Skin of body (tissue), 2 donors: Measurements from ENCODE around the gene DDAH2. TPM values are rescaled to one million over a fixed set of nuclear protein-coding genes. Genes with fewer than 3 reads are reported as not detected.
A peak's percentile ranks its signal among the peaks of the same experiment; 100 is the strongest.

Experiments
- DNase-seq: peaks from one replicate; lab custom pipeline; 2025; lab: John Stamatoyannopoulos, UW
- total RNA-seq: library from RNA; depleted of rRNA; stranded (reverse); fragments of >200 nt; gene quantifications from one replicate; pipeline ENCODE4 v1.2.3, GENCODE V29; 2014

Gene DDAH2
- total RNA-seq, 1 donor from 2014 or later, result 62.2 TPM

DNA sequence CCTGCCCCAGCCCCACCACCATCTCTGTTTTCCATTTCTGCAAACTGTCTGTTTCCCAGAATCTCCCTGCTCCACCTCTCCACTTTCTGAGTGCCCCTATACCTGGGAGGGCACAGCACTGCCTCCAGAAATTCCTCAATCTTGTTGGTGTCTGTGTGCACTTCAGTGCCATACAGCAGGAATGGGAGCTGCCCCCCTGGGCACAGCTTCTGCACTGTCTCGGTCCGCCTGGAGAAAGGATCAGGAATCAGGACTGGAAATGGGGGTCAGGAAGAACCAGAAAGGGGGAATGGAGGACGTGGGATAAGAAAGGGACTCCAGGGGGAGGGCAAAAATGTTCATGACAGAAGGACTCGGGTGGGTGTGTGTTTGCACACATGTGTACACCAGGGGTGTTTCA lies 4.6 kb upstream of the DDAH2 start:
- DNase-seq, result no peak

- no peak for DNase-seq
Measured at GRCh38 chr6:31732029-31732428, 2.9 kb upstream of the DDAH2 start.

- no peak for DNase-seq
Measured at GRCh38 chr6:31730631-31731086, 1.6 kb upstream of the DDAH2 start.

DNA sequence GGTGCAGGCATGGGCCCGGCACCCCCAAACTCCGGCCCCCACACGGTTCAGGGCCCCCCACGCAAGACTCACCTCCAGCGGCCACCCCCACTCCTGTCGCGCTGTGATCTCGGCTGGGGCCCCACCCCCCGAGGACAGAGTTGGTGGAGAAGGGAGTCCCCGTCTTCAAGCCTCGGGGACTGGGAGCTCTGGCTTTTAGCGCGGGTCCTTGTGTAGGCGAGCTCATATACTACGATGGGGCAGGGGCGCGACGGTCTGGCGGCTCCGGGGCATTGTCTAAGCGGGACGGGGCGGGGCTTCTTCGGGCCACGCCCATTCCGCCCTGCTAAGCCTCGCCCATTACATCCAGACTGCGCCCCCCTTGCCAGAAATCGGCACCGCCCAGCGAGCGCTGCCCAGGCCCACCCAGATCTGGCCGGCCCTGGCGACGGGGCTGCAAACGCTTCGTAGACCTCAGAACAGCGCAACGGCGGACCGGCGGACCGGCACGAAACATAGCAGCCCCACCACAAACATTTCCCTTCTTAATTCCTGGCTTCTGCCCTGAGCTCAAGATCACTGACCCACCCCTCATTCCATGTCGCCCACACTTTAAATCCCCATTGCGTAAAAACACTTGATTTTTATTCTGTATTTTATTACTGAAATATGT lies 1.0 kb upstream of the DDAH2 start:
- DNase-seq, result peak; percentile 92

DNA sequence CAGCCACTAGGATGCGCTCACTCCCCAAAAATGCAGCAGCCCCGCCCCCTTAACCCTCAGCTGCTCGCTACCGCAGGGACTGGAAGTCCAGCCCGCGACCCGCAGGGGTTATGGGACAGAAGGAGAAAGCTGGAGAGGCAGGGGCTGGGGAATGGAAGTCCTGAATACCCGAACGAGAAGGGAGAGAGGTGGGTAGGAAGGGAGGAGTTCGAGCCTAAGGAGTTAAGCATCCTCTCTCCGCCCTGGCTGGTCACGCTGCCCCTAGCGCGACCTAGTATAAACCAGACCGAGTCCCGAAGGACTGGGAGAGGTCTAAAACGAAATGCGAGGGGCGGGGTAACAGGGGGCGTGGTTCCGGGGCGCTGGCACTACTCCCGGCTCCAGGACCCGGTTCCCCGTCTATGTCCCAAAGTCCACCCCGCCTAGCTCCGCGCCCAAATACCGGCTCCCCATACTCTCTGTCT lies 448 bp upstream of the DDAH2 start:
- peak; percentile 84 for DNase-seq

DNA sequence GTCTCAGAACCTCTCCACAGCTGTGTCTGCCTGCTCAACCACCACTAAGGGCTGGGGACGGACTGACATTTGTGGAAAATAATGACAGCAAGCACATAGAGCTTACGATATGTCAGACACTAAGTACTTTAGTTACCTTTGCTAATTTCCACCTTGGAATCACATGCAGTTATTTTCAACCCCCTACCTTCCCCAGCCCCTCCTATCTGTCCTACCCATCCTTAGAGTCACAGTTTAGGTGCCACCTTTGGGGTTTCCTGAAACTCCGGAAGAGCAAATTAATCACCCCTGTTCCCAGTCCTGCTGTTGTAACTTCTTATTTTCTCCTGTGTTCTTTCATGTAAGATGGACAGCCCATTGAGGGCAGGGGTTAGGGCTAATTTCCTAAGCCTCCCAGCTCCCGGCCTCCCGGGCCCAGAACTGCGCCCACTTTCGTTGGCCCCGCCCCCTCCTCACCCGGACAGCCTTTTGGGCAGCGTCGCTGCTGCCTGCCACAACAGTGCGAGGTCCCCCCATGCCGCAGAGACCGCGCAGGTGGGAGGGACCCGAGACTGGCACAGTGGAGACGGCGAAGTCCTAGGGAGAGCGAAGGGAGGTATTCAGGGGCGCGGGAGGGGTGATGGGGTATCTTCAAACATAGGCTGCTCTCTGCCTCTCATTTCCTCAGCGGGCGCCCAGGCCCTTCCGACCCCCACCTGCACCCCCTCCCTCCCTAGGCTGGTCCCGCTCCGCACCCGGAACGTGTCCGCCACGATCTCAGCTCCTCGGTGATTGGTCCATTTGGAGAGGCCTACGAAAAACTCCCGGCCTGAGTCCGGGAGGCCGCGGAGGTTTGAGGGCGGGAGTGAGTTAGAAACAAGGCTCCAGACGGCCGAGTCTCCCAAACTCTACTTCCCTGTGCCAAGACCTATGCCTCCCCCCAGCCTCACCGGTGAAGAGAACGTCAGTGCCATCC lies 1.1 kb downstream of the DDAH2 start:
- no peak for DNase-seq

DNA sequence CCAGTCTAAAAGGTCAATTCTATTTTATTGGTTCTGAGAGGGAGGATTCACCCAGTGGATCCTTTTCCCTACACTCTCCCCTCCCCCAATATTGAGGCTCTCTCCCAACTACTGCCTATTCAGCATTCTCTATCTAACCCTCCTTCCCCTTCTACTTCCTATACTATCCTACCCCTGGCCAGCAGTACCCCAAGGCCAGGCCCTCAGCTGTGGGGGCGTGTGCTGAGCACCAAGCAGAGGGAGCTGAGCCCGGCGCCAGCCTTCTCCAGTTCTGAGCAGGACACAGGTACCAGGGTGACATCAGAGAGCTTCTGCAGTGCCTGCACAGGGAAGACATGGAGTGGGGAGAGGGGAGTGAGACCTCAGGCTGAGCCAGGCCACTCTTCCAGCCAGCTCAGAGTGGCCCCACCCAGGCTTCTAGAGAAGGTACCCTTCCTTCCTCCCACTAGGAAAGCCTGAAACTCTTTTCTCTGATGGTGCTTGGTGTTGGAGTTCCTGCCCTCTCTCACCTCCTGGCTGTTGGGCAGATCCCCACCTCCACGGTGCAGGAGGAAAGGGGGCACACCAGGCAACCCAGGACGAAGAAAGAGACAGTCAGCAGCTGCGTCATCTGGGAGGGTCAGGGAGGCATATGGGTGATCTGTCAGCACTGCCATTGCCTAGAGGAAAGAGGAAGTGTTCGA lies 1.9 kb downstream of the DDAH2 start:
- no peak for DNase-seq

DNA sequence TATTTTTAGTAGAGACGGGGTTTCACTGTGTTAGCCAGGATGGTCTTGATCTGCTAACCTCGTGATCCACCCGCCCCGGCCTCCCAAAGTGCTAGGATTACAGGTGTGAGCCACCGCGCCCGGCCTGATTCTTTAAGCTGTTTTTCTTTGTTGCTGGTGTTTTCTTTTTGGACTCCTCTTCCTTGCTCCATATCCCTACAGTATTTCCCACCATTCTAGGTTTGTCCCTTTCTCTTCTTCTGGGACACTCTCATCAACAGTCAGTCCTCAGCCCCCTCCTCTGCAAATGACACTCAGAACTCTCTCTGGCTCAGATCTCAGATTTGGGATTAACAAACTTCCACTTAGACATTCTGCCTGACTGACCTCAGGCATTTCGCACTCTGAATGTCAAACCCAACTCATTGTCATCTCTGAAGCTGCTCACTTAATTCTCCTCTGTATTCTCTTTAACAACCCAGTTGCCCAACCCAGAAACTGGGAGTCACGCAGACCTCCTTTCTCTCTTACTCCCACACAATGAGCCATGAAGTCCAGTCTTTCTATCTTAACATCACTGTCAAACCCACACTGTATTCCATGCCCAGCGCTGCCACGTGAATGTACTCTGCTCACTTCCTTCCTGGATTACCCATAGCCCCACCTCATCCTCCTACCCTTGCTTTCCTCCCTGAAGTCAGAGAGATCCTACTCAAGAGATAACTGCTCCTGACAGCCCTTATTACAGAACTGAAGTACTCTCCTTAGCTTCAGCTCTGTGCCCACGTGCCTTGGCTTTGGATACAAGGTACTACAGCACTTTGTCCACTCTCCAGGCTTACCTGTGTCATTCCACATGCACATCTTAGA lies 3.4 kb downstream of the DDAH2 start:
- no peak for DNase-seq

DNA sequence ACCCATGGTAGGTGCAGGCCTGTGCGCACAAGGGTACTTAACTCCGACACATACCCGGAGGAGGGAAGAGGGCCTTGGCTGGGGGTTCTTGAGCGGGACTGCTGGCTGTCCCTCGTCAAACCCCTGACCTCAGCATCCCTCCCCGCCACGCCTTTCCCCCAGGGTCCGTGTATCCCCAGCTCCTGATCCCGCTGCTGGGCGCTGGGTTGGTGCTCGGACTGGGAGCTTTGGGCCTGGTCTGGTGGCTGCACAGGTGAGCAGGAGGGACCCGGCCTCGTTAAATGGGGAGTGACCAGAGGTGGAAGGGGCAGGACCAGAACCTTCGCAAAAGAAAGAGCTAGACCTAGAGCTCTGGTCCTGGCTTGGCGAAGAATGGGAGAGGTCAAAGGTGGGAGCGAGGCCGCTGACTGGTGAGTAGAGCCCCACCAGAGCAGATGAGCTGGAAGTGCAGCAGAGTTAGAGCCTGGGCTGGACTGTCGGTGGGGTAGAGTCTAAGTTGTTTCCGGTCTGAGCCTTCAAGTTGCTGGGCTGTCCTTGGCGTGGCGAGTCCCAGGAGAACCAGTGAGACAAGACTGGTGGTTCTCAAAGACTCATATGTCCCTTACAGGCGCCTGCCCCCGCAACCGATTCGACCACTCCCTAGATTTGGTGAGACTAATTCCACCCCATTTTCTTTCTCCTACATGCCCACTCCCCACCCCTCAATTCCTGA lies 5.0 kb downstream of the DDAH2 start:
- no peak for DNase-seq

DNA sequence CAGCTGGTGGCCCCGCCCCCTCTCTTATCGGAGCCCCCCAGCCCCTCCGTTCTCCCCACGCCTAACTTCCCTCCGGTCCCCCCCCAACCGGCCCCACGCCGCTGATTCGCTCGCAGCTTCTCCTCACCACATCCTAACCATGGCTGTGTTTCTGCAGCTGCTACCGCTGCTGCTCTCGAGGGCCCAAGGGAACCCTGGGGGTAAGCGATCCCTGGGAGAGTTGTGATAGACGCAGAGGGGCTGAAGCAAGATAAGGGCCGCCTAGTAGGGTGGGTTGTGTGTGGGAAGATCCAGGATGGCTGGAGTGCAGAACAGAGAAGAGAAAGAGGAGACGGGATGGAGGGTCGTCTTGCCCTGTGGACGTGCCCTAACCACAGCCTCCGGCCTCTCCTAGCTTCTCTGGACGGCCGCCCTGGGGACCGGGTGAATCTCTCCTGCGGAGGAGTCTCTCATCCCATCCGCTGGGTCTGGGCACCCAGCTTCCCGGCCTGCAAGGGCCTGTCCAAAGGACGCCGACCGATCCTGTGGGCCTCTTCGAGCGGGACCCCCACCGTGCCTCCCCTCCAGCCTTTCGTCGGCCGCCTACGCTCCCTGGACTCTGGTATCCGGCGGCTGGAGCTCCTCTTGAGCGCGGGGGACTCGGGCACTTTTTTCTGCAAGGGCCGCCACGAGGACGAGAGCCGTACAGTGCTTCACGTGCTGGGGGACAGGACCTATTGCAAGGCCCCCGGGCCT lies 5.7 kb downstream of the DDAH2 start, which contains the start of gene MPIG6B:
TSS of gene MPIG6B (plus strand) at position 129 of the 735 bp plus-strand sequence. CDS start at position 140, 11 bp downstream.
- DNase-seq, result no peak

DNA sequence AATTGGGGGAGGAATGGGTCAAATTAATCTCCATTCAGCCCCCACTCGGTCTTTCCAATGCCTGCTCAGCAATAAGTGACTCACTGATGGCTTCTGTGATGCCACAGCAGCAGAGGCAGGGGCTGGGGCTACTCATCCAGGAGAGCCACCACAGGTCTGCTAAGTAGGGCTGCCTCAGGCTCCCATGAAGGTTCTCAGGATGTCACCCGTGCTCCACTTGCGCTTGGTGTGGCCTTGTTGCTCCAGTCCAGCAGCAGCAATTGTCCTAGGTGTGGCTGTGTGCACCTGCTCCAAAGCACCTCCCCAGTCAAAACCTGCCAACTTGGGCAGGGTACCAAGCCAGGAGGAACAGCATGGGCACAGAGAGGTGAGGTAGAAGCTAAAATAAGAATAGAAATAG lies 6.9 kb downstream of the DDAH2 start:
- no peak for DNase-seq

DNA sequence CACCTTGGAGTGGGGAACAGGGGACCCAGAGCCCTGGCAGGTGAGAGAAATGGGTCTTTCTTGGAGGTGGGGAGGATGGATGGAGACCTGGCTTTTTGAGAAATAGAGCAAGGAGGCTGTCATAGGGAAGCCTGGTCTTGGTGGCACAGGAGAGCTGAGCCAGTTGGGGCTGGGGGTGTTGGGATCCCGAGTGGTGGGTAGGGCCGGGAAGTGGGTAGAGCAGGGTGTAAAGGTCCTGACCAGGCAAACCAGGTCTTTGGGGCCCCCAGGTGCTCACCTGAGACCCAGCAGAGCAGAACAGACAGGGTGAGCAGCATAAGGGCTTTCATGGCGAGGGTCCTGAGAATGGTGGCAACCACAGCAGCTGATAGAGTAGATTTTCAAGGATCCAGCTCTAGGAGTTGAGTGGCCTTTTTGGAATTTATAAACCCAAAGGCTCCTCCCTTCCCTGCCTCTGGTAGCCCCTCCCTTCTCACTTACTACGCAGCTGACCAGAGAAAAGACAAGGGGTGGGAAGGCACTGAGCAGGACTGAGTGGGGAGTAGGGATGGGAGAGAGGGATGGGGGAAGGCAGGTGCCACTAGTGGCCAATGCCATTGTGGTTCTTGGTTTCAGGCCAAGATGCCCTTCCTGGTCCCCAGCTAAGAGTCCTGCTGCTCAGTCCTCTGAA lies 7.6 kb downstream of the DDAH2 start, which contains the start of gene LY6G6C:
TSS of gene LY6G6C (minus strand) at position 396 of the 670 bp plus-strand sequence. CDS start at position 329, 67 bp downstream.
- DNase-seq, result no peak

DNA sequence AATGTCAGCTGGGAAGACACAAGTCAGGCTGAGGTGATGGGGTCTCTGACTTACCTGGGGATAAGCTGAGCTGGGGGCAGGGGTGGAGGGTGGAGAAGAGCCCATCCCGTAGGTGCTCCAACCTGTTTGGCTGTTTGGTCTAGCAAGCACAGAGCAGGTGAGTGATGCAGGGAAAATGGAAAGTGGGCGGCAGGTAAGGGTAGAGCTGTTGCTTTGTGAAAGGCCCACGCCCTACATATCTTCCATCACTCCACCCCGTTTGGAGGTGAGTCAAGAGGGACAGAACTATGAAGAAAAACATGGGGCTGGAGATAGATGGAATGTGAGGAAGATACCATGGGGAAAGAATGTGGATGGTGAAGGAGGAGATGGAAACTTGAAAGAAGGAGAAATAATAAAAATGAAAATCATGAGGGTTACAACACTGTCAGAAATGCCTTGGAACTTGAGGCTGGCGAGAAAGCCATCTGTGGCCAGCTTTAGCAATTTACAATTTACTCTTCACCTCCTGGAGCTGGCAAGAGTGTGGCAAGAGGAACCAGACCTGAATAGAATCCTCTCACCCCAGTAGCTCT lies 8.8 kb downstream of the DDAH2 start:
- DNase-seq, result no peak

GRCh38 chr6:31719001-31719400 lies 10.1 kb downstream of the DDAH2 start:
- DNase-seq, result no peak

DNA sequence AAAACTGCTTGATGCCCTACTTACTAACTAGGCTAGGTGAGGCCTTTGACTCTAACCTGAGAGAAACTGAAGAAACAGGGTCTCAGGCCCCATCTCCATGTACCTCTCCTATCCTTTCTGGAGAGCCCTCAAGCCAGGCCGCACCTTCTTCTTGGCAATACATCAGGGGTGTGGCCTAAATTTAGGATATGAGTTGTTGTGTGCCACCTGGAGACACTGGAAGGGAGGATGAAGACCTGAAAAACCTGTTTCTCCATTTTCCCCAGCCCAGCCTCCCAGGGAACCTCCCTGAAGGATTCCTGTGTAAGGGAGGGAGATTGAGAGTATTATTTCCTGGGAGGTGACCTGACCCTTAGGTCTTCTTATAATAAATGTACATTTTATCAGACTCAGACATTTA lies 10.8 kb downstream of the DDAH2 start:
- no peak for DNase-seq

DNA sequence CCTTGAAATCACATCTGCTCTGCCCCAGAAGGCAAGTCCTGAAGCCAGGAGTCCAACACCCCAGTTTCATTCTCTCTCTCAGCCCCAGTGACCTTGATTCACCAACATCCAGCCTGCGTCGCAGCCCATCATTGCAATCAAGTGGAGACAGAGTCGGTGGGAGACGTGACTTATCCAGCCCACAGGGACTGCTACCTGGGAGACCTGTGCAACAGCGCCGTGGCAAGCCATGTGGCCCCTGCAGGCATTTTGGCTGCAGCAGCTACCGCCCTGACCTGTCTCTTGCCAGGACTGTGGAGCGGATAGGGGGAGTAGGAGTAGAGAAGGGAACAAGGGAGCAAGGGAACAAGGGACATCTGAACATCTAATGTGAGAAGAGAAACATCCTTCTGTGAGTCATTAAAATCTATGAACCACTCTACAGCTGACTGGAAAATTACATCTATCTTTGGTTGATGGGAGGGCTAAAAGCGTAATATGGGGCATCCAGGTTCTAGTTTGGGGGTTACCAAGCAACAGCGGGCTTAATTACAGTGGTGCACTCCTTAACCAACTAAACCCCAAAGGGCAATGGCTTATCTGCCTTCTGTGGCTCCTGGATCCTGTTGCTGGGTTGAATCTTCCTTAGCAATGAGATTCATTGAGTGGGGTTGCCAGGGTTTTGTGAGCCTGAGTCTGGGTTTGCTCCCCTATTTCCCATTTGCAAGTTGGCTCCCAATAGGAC lies 11.4 kb downstream of the DDAH2 start:
- no peak for DNase-seq

DNA sequence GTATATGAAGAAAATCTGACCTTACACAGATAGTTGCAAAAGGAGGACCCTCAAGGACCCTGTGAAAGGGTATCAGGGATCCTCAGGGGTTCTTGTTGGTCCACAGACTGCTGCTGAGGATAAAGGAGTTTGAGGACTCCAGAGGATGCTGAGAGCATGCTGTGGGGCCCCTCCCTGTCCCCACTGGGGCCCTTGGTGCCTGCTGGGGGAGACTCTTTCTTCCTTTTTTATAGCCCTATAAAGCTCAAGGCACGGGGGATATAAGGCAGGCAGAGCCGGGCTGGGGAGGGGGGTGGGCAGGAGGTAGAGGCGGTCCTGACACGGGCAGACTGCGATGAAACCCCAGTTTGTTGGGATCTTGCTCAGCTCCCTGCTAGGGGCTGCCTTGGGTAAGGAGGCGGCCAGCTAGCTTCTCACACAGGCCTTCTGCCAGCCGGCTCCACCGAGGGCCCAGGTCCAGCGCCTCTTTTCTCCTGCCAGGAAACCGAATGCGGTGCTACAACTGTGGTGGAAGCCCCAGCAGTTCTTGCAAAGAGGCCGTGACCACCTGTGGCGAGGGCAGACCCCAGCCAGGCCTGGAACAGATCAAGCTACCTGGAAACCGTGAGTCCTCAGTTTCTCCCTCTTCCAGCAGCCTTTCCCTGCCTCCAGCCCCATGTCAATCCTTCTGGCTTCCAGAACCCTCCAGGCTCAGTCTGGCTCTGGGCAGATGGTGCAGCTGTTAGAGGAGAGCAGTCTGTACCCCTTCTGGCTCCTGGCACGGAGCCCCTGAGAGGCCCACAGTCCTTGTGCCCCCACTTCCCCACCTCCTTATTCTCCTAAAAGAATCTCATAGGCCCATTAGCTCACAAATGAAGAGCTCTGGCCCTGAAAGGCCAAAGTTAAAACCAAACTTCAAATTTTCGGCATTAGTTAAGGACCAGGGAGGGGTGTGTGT lies 13.8 kb downstream of the DDAH2 start, which contains the start of gene LY6G6D:
TSS of gene LY6G6D (plus strand) at position 327 of the 937 bp plus-strand sequence. CDS start at position 335, 8 bp downstream.
- DNase-seq, result no peak
